Measurements from ENCODE around the gene DHTKD1. TPM values are rescaled to one million over a fixed set of nuclear protein-coding genes. Genes with fewer than 3 reads are reported as not detected.

DHTKD1 gene
- total and polyA plus RNA-seq, 2 of the 4 experiments (the other 2 are of a cell fraction) = 13.9 to 20.3 TPM

GRCh38 chr10:12019283-12019971 lies 49.3 kb upstream of the DHTKD1 start:
- H3K9me1 ChIP-seq (ENCODE audit: insufficient read depth, low read length) = no peaks in the 10 kb centered on the region; the same call in 1 of the 2 replicates
- H3K27ac ChIP-seq (ENCODE audit: insufficient read depth, low read length) = no peak overlapping the region
- peaks cover 6% of the 10 kb centered on the region; the same call in 1 of the 2 replicates for H4K20me1 ChIP-seq (ENCODE audit: insufficient read depth, low read length)
- no peak overlapping the region for H3K56ac ChIP-seq (ENCODE audit: extremely low read depth, insufficient read depth, low read length)
- no peak overlapping the region for H2AFZ ChIP-seq (replicated peaks; ENCODE audit: low read length, poor library complexity)
- H3K27me3 ChIP-seq (ENCODE audit: control insufficient read depth, insufficient read depth, low read length) = no peaks in the 10 kb centered on the region
- TF ChIP-seq ELK1 (IDR thresholded peaks at IDR 0.05; ENCODE audit: borderline replicate concordance, low read depth, low read length) = no peak
- TF ChIP-seq MXI1 (IDR thresholded peaks at IDR 0.05; ENCODE audit: borderline replicate concordance, low read depth, low read length) = no peak
- TF ChIP-seq MAZ (IDR thresholded peaks at IDR 0.05; ENCODE audit: borderline replicate concordance, low read depth, low read length) = no peak
- TF ChIP-seq CEBPB (IDR thresholded peaks at IDR 0.05; ENCODE audit: low read depth, low read length) = no peak
- no peak for TF ChIP-seq CTCF (conservative IDR thresholded peaks at IDR 0.05; ENCODE audit: low read depth, low read length)
- TF ChIP-seq MAFK (IDR thresholded peaks at IDR 0.05; ENCODE audit: low read depth, low read length) = no peak
- peak; percentile 29 for DNase-seq
- 0 out of 2 replicates have a peak, but pooled peaks cover 3% of the 10 kb centered on the region for H3K36me3 ChIP-seq (ENCODE audit: control insufficient read depth, insufficient read depth, low read length)
- intact Hi-C loops (cut with micrococcal nuclease) (no loop called here), dilution Hi-C loops (cut with HindIII; ENCODE audit: low sequenced_read_pairs, unreplicated experiment) (no loop called here), in situ Hi-C loops (cut with MboI; ENCODE audit: low sequenced_read_pairs) (no loop called here)
- H3K9ac ChIP-seq (ENCODE audit: low read depth, low read length) = no peak overlapping the region
- peak; percentile 55 for ATAC-seq (ENCODE audit: low read depth)
- WGBS, 2 experiments (ENCODE audit: extremely low coverage in 2 of 2, insufficient read length in 1 of 2) = no CpG with 5 or more reads among the region's 9 CpGs
- no peak overlapping the region for H3K18ac ChIP-seq (ENCODE audit: low read depth, low read length)
- no peak overlapping the region for H2BK120ac ChIP-seq (ENCODE audit: low read depth, low read length)
- H4K8ac ChIP-seq (ENCODE audit: low read depth in 2 of 2, low read length in 2 of 2) = no peak overlapping the region
- H2AK9ac ChIP-seq (replicated peaks; ENCODE audit: low read depth, low read length, poor library complexity) = no peak overlapping the region
- ChIA-PET CTCF (no interaction called here), POLR2A (ENCODE audit: unreplicated experiment) (no interaction called here)
- no peak overlapping the region for H2BK15ac ChIP-seq (ENCODE audit: low read depth, low read length)
- H2AK5ac ChIP-seq (ENCODE audit: low read depth, low read length) = no peak overlapping the region
- peak overlapping the region; percentile 14; the same call in 1 of the 2 replicates for H3K4me2 ChIP-seq (ENCODE audit: low read depth, low read length)
- H4K91ac ChIP-seq (ENCODE audit: insufficient read depth, low read depth, low read length) = no peak overlapping the region
- no peak overlapping the region for H3K23ac ChIP-seq (ENCODE audit: low read depth, low read length)
- H3K4me3 ChIP-seq (ENCODE audit: insufficient read depth, low read depth, low read length) = no peak overlapping the region
- H3K4ac ChIP-seq (ENCODE audit: low read depth, low read length) = no peak overlapping the region
- no peak overlapping the region for H3K14ac ChIP-seq (replicated peaks; ENCODE audit: low read depth, low read length)
- H3K9me3 ChIP-seq (ENCODE audit: control insufficient read depth, insufficient read depth, low read length) = no peaks in the 10 kb centered on the region
- H2BK20ac ChIP-seq (ENCODE audit: low read depth, low read length) = no peak overlapping the region
- peaks cover 4% of the 10 kb centered on the region for H3K4me1 ChIP-seq (ENCODE audit: control insufficient read depth, insufficient read depth, low read length)
- H4K5ac ChIP-seq (ENCODE audit: low read depth, low read length) = no peak overlapping the region
- peak overlapping the region; percentile 41 for H2BK5ac ChIP-seq (ENCODE audit: low read depth, low read length, poor library complexity, severe bottlenecking)
- peaks cover 16 to 45% of the 10 kb centered on the region in 2 experiments; a peak in 3 of 4 replicates for H3K79me1 ChIP-seq (ENCODE audit: low read depth in 1 of 2, low read length in 2 of 2)
- BruUV-seq (replicated peaks) = no TSS peak

Data from IMR-90 (cell line).